HEK293 (cell line): ENCODE results near the gene NEAT1.

Experiments
- KLF1 ChIP-seq: fragments of 450-650 bp; formaldehyde crosslinking; IDR thresholded peaks from 2 replicates; pipeline ENCODE4 v1.5.1; 2016; ENCODE audit warnings: missing biosample characterization, missing genetic modification characterization
- KLF16 ChIP-seq: fragments of 450-650 bp; formaldehyde crosslinking; IDR thresholded peaks from 2 replicates; pipeline ENCODE4 v1.5.1; 2017; ENCODE audit warnings: missing biosample characterization, missing genetic modification characterization
- KLF7 ChIP-seq: fragments of 450-650 bp; formaldehyde crosslinking; IDR thresholded peaks from 2 replicates; pipeline ENCODE4 v1.5.1; 2016; ENCODE audit warnings: missing biosample characterization, missing genetic modification characterization, borderline replicate concordance
- KLF8 ChIP-seq: fragments of 450-650 bp; formaldehyde crosslinking; IDR thresholded peaks from 2 replicates; pipeline ENCODE4 v1.5.1; 2016; ENCODE audit warnings: missing biosample characterization, missing genetic modification characterization
- OVOL3 ChIP-seq: fragments of 450-650 bp; formaldehyde crosslinking; IDR thresholded peaks from 2 replicates; pipeline ENCODE4 v1.5.1; 2016; ENCODE audit warnings: missing biosample characterization, missing genetic modification characterization
- SP2 ChIP-seq: fragments of 450-650 bp; formaldehyde crosslinking; IDR thresholded peaks from 2 replicates; pipeline ENCODE4 v1.5.1; 2016; ENCODE audit warnings: missing biosample characterization, missing genetic modification characterization
- SP7 ChIP-seq: fragments of 450-650 bp; formaldehyde crosslinking; IDR thresholded peaks from 2 replicates; pipeline ENCODE4 v1.5.1; 2016; ENCODE audit warnings: missing biosample characterization, missing genetic modification characterization
- YY1 ChIP-seq: fragments of 450-650 bp; formaldehyde crosslinking; IDR thresholded peaks from 2 replicates; pipeline ENCODE4 v1.5.1; 2018; ENCODE audit warnings: missing biosample characterization, missing genetic modification characterization
- ZBTB21 ChIP-seq: fragments of 450-650 bp; formaldehyde crosslinking; IDR thresholded peaks from 2 replicates; pipeline ENCODE4 v1.5.1; 2017; ENCODE audit warnings: missing biosample characterization, missing genetic modification characterization
- ZBTB48 ChIP-seq: fragments of 450-650 bp; formaldehyde crosslinking; IDR thresholded peaks from 2 replicates; pipeline ENCODE4 v1.5.1; 2016; ENCODE audit warnings: missing biosample characterization, missing genetic modification characterization
- ZBTB7A ChIP-seq: fragments of 450-650 bp; formaldehyde crosslinking; IDR thresholded peaks from 2 replicates; pipeline ENCODE4 v1.5.1; 2016; ENCODE audit warnings: low read depth, missing biosample characterization, missing genetic modification characterization
- ZEB2 ChIP-seq: fragments of 450-650 bp; formaldehyde crosslinking; IDR thresholded peaks from 2 replicates; pipeline ENCODE4 v1.5.1; 2016; ENCODE audit warnings: missing biosample characterization, missing genetic modification characterization
- ZNF184 ChIP-seq: fragments of 450-650 bp; IDR thresholded peaks from 2 replicates; pipeline ENCODE4 v1.5.1; 2018; ENCODE audit warnings: missing biosample characterization, mild to moderate bottlenecking, missing genetic modification characterization
- ZNF311 ChIP-seq: fragments of 450-650 bp; formaldehyde crosslinking; IDR thresholded peaks from 2 replicates; pipeline ENCODE4 v1.5.1; 2017; ENCODE audit warnings: missing biosample characterization, missing genetic modification characterization, borderline replicate concordance
- ZNF433 ChIP-seq: fragments of 450-650 bp; formaldehyde crosslinking; IDR thresholded peaks from 2 replicates; pipeline ENCODE4 v1.5.1; 2016; ENCODE audit warnings: missing biosample characterization, missing genetic modification characterization, low read depth
- ZNF548 ChIP-seq: fragments of 450-650 bp; formaldehyde crosslinking; IDR thresholded peaks from 2 replicates; pipeline ENCODE4 v1.5.1; 2016; ENCODE audit warnings: missing biosample characterization, missing genetic modification characterization
- ZNF600 ChIP-seq: fragments of 450-650 bp; formaldehyde crosslinking; IDR thresholded peaks from 2 replicates; pipeline ENCODE4 v1.5.1; 2016; ENCODE audit warnings: missing biosample characterization, missing genetic modification characterization
- ZSCAN23 ChIP-seq: fragments of 450-650 bp; formaldehyde crosslinking; IDR thresholded peaks from 2 replicates; pipeline ENCODE4 v1.5.1; 2016; ENCODE audit warnings: missing biosample characterization, missing genetic modification characterization
- ZSCAN30 ChIP-seq: fragments of 450-650 bp; IDR thresholded peaks from 2 replicates; pipeline ENCODE4 v1.5.1; 2018; ENCODE audit warnings: missing biosample characterization, mild to moderate bottlenecking, missing genetic modification characterization, moderate library complexity
- TF ChIP-seq, protein P1 (sequence below): fragments of 450-650 bp; formaldehyde crosslinking; IDR thresholded peaks from 2 replicates; pipeline ENCODE4 v1.5.1; 2016; ENCODE audit warnings: missing biosample characterization, missing genetic modification characterization, low read depth
- TF ChIP-seq, protein P2 (sequence below): fragments of 450-650 bp; formaldehyde crosslinking; IDR thresholded peaks from 2 replicates; pipeline ENCODE4 v1.5.1; 2016; ENCODE audit warnings: missing biosample characterization, missing genetic modification characterization
- TF ChIP-seq, protein P3 (sequence below): fragments of 450-650 bp; formaldehyde crosslinking; IDR thresholded peaks from 2 replicates; pipeline ENCODE4 v1.5.1; 2016; ENCODE audit warnings: missing biosample characterization, missing genetic modification characterization, low read depth
- TF ChIP-seq, protein P4 (sequence below): fragments of 450-650 bp; formaldehyde crosslinking; IDR thresholded peaks from 2 replicates; pipeline ENCODE4 v1.5.1; 2016; ENCODE audit warnings: missing biosample characterization, missing genetic modification characterization
- TF ChIP-seq, protein P5 (sequence below): fragments of 450-650 bp; formaldehyde crosslinking; IDR thresholded peaks from 2 replicates; pipeline ENCODE4 v1.5.1; 2016; ENCODE audit warnings: missing biosample characterization, missing genetic modification characterization

NEAT1 gene

DNA sequence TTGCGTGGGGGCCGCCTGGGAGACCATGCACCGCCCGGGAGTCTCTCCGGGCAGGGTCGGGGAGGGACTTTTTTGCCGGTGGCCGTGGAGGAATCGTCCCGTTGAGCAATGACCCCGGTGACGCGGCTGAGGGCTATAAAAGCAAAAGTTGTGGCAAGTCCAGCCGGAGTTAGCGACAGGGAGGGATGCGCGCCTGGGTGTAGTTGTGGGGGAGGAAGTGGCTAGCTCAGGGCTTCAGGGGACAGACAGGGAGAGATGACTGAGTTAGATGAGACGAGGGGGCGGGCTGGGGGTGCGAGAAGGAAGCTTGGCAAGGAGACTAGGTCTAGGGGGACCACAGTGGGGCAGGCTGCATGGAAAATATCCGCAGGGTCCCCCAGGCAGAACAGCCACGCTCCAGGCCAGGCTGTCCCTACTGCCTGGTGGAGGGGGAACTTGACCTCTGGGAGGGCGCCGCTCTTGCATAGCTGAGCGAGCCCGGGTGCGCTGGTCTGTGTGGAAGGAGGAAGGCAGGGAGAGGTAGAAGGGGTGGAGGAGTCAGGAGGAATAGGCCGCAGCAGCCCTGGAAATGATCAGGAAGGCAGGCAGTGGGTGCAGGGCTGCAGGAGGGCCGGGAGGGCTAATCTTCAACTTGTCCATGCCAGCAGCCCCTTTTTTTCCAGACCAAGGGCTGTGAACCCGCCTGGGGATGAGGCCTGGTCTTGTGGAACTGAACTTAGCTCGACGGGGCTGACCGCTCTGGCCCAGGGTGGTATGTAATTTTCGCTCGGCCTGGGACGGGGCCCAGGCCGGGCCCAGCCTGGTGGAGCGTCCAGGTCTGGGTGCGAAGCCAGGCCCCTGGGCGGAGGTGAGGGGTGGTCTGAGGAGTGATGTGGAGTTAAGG, at the start of gene NEAT1 (continued):
- TF ChIP-seq, protein P1, sequence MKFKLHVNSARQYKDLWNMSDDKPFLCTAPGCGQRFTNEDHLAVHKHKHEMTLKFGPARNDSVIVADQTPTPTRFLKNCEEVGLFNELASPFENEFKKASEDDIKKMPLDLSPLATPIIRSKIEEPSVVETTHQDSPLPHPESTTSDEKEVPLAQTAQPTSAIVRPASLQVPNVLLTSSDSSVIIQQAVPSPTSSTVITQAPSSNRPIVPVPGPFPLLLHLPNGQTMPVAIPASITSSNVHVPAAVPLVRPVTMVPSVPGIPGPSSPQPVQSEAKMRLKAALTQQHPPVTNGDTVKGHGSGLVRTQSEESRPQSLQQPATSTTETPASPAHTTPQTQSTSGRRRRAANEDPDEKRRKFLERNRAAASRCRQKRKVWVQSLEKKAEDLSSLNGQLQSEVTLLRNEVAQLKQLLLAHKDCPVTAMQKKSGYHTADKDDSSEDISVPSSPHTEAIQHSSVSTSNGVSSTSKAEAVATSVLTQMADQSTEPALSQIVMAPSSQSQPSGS (tag by site-specific recombination), result no peak
- 0 out of 2 replicates have a peak, but pooled peaks have one; percentile 50 for TF ChIP-seq OVOL3
- TF ChIP-seq KLF7 (tag by site-specific recombination), result peak; percentile 48; the same call in 1 of the 2 replicates
- TF ChIP-seq SP2 (tag by site-specific recombination), result peak; percentile 51
- TF ChIP-seq, protein P2, sequence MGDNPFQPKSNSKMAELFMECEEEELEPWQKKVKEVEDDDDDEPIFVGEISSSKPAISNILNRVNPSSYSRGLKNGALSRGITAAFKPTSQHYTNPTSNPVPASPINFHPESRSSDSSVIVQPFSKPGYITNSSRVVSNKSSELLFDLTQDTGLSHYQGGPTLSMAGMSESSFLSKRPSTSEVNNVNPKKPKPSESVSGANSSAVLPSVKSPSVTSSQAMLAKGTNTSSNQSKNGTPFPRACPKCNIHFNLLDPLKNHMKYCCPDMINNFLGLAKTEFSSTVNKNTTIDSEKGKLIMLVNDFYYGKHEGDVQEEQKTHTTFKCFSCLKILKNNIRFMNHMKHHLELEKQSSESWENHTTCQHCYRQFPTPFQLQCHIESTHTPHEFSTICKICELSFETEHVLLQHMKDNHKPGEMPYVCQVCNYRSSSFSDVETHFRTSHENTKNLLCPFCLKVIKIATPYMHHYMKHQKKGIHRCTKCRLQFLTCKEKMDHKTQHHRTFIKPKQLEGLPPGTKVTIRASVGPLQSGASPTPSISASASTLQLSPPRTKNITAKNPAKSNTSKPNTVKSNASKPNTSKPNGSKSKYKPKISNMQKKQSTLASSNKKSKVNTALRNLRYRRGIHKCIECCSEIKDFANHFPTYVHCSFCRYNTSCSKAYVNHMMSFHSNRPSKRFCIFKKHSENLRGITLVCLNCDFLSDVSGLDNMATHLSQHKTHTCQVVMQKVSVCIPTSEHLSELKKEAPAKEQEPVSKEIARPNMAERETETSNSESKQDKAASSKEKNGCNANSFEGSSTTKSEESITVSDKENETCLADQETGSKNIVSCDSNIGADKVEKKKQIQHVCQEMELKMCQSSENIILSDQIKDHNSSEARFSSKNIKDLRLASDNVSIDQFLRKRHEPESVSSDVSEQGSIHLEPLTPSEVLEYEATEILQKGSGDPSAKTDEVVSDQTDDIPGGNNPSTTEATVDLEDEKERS (tag by site-specific recombination), result peak; percentile 53; the same call in 1 of the 2 replicates
- no peak for TF ChIP-seq ZNF433
- peak; percentile 45 for TF ChIP-seq SP7 (tag by site-specific recombination)
- peak; percentile 86 for TF ChIP-seq ZNF600 (tag by site-specific recombination)
- no peak for TF ChIP-seq ZEB2 (tag by site-specific recombination)
- peak; percentile 87 for TF ChIP-seq ZBTB48 (tag by site-specific recombination)
- peak; percentile 45; the same call in 1 of the 2 replicates for TF ChIP-seq ZSCAN23
- TF ChIP-seq KLF8 (tag by site-specific recombination), result peak; percentile 67
- TF ChIP-seq, protein P3, sequence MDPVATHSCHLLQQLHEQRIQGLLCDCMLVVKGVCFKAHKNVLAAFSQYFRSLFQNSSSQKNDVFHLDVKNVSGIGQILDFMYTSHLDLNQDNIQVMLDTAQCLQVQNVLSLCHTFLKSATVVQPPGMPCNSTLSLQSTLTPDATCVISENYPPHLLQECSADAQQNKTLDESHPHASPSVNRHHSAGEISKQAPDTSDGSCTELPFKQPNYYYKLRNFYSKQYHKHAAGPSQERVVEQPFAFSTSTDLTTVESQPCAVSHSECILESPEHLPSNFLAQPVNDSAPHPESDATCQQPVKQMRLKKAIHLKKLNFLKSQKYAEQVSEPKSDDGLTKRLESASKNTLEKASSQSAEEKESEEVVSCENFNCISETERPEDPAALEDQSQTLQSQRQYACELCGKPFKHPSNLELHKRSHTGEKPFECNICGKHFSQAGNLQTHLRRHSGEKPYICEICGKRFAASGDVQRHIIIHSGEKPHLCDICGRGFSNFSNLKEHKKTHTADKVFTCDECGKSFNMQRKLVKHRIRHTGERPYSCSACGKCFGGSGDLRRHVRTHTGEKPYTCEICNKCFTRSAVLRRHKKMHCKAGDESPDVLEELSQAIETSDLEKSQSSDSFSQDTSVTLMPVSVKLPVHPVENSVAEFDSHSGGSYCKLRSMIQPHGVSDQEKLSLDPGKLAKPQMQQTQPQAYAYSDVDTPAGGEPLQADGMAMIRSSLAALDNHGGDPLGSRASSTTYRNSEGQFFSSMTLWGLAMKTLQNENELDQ (tag by site-specific recombination), result no peak
- TF ChIP-seq ZNF311 (tag by site-specific recombination), result 0 out of 2 replicates have a peak, but pooled peaks have one; percentile 34
- TF ChIP-seq, protein P4, sequence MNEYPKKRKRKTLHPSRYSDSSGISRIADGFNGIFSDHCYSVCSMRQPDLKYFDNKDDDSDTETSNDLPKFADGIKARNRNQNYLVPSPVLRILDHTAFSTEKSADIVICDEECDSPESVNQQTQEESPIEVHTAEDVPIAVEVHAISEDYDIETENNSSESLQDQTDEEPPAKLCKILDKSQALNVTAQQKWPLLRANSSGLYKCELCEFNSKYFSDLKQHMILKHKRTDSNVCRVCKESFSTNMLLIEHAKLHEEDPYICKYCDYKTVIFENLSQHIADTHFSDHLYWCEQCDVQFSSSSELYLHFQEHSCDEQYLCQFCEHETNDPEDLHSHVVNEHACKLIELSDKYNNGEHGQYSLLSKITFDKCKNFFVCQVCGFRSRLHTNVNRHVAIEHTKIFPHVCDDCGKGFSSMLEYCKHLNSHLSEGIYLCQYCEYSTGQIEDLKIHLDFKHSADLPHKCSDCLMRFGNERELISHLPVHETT (tag by site-specific recombination), result peak; percentile 78
- no peak for TF ChIP-seq ZNF184 (tag by site-specific recombination)
- no peak for TF ChIP-seq YY1 (tag by site-specific recombination)
- TF ChIP-seq ZNF548 (tag by site-specific recombination), result no peak
- TF ChIP-seq, protein P5, sequence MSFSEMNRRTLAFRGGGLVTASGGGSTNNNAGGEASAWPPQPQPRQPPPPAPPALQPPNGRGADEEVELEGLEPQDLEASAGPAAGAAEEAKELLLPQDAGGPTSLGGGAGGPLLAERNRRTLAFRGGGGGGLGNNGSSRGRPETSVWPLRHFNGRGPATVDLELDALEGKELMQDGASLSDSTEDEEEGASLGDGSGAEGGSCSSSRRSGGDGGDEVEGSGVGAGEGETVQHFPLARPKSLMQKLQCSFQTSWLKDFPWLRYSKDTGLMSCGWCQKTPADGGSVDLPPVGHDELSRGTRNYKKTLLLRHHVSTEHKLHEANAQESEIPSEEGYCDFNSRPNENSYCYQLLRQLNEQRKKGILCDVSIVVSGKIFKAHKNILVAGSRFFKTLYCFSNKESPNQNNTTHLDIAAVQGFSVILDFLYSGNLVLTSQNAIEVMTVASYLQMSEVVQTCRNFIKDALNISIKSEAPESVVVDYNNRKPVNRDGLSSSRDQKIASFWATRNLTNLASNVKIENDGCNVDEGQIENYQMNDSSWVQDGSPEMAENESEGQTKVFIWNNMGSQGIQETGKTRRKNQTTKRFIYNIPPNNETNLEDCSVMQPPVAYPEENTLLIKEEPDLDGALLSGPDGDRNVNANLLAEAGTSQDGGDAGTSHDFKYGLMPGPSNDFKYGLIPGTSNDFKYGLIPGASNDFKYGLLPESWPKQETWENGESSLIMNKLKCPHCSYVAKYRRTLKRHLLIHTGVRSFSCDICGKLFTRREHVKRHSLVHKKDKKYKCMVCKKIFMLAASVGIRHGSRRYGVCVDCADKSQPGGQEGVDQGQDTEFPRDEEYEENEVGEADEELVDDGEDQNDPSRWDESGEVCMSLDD (tag by site-specific recombination), result no peak; the same call in 1 of the 2 replicates
- peak; percentile 88 for TF ChIP-seq ZSCAN30 (tag by site-specific recombination)
- peak; percentile 91 for TF ChIP-seq ZBTB7A (tag by site-specific recombination)
- no peak for TF ChIP-seq KLF1
- TF ChIP-seq ZBTB21, result peak; percentile 33; the same call in 1 of the 2 replicates
- TF ChIP-seq KLF16, result peak; percentile 90
